ENCODE data around the gene BOLL. TPM values are rescaled to one million over a fixed set of nuclear protein-coding genes. Genes with fewer than 3 reads are reported as not detected.

The BOLL gene
- total RNA-seq, 1 donor from 2014 or later = not detected

DNA sequence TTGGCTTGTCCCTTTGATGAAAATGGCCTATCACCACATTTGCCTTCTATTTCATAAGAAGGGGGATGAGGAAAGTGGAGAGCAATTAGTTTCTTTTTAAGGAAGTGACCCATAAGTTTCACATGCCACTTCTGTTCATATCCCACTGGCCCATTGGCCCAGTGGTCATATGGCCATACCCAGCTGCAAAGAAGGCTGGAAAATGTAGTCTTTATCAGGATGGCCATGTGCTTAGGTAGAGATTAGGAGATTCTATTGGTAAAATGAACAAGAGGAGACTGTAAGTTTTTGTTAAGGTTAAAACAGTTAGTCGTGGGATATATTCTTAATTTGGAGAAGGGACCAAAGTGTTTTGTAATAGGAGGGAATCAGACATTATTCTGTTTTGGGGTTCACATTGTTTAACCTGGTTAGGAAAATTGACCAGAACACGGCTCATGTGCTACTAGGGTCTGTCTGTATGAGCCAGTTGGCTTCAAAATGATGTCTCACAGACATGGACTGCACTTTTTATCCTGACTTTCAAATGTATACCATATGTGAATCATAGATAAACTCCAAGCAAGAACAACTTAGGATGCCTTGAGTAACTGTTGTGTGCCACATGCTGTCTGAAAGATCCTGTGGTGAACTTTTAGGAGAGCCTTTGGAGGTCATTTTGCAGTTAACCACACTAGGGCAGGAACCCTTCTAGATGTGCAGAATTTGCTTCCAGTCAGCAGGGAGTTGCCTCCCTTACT lies 36.6 kb upstream of the BOLL start:
- Histone ChIP-seq H3K4me3 (no peak overlapping the region), H3K36me3 (no peaks in the 10 kb centered on the region), H3K27ac (no peak overlapping the region), H3K27me3 (no peaks in the 10 kb centered on the region), H3K9me3 (no peaks in the 10 kb centered on the region), H3K4me1 (peaks cover 12% of the 10 kb centered on the region)
- TF ChIP-seq CTCF (IDR thresholded peaks at IDR 0.05) (no peak), POLR2AphosphoS5 (IDR thresholded peaks at IDR 0.05; ENCODE audit: insufficient read depth in 1 of 2, low read depth in 1 of 2) (no peak), POLR2A (IDR thresholded peaks at IDR 0.05) (no peak)
- no peak for DNase-seq (ENCODE audit: extremely low spot score in 2 of 2)
- intact Hi-C loops (cut with DNase I) = no loop called here

DNA sequence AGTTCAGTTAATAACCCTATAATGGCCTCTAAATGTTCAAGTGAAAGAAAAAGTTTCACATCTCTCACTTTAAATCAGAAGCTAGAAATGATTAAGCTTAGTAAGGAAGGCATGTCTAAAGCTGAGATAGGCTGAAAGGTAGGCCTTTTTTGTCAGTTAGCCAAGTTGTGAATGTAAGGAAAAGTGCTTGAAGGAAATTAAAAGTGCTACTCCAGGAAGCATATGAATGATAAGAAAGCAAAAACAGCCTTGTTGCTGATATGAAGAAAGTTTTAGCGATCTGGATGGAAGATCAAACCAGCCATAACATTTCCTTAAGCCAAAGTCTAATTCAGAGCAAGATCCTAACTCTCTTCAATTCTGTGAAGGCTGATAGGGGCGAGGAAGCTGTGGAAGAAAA lies 29.4 kb upstream of the BOLL start:
- TF ChIP-seq POLR2A (IDR thresholded peaks at IDR 0.05) (no peak), POLR2AphosphoS5 (IDR thresholded peaks at IDR 0.05; ENCODE audit: insufficient read depth in 1 of 2, low read depth in 1 of 2) (no peak), CTCF (IDR thresholded peaks at IDR 0.05) (no peak)
- Histone ChIP-seq H3K36me3 (no peaks in the 10 kb centered on the region), H3K27me3 (no peaks in the 10 kb centered on the region), H3K4me3 (no peak overlapping the region), H3K9me3 (no peaks in the 10 kb centered on the region), H3K4me1 (no peaks in the 10 kb centered on the region), H3K27ac (no peak overlapping the region)
- intact Hi-C loops (cut with DNase I) = no loop called here
- no peak for DNase-seq (ENCODE audit: extremely low spot score in 2 of 2)

DNA sequence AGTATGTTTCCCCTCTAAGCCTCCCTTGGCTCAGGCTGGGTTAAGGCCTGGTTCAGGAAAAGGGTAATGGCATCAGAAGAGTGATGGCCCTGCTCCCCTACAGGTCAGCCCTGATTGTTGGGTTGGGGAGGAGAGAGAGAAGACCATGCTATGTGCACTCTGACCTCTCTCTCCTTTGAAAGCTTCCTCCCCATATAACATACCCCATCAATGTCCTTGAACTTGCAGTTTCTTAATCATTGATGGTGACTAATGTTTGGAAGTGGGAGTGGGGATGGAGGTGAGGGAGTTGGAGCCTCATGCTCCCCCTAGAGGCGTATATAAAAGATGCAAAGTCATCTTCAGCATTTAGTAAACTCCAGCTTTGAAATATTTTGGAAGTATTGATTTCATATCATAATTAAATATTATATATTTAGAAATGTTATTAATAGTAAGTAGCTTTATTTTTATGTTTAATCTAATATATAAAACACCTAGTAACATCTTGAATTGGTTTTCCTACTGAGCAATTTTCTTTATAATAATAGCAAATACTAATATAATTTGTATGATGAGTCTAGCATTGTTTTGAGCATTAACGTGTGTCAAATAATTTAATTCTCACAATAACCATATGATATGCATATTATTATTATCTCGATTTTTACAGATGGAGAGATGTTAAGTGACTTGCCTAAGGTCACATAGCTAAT lies 28.1 kb upstream of the BOLL start:
- intact Hi-C loops (cut with DNase I) = no loop called here
- no peak overlapping the region for H3K27ac ChIP-seq
- TF ChIP-seq POLR2A (IDR thresholded peaks at IDR 0.05) (no peak), CTCF (IDR thresholded peaks at IDR 0.05) (no peak), POLR2AphosphoS5 (IDR thresholded peaks at IDR 0.05; ENCODE audit: insufficient read depth in 1 of 2, low read depth in 1 of 2) (no peak)

DNA sequence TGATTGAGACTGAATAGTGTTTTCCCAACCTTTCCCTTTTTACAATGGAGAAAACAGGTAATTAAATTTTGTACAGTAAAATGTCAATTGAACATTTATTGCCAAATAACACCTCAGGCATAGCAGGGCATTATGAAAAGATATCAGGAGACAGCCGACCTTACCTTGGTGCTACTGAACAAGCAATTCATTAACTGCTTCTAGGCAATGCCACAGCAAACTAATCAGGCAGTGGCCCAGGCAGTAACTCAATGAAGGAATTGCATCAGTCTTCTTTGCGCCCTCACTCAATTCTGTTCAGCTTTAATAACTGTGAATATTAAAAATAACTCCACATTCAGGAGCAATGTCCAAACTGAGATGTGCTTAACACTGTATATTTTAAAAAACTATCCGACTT lies 25.4 kb upstream of the BOLL start:
- H3K9me3 ChIP-seq = no peaks in the 10 kb centered on the region
- H3K36me3 ChIP-seq = no peaks in the 10 kb centered on the region
- H3K27ac ChIP-seq = no peak overlapping the region
- intact Hi-C loops (cut with DNase I) = no loop called here
- TF ChIP-seq POLR2AphosphoS5 (IDR thresholded peaks at IDR 0.05; ENCODE audit: insufficient read depth in 1 of 2, low read depth in 1 of 2) = no peak
- TF ChIP-seq CTCF (IDR thresholded peaks at IDR 0.05) = no peak
- TF ChIP-seq POLR2A (IDR thresholded peaks at IDR 0.05) = no peak
- H3K27me3 ChIP-seq = no peaks in the 10 kb centered on the region
- DNase-seq (ENCODE audit: extremely low spot score in 2 of 2) = no peak
- H3K4me1 ChIP-seq = no peaks in the 10 kb centered on the region
- H3K4me3 ChIP-seq = no peak overlapping the region

More for the DNA sequence above, 28.1 kb upstream of the BOLL start:
- Histone ChIP-seq H3K27me3 (no peaks in the 10 kb centered on the region), H3K9me3 (no peaks in the 10 kb centered on the region), H3K4me3 (no peak overlapping the region), H3K36me3 (no peaks in the 10 kb centered on the region), H3K4me1 (no peaks in the 10 kb centered on the region)
- DNase-seq (ENCODE audit: extremely low spot score in 2 of 2) = no peak

DNA sequence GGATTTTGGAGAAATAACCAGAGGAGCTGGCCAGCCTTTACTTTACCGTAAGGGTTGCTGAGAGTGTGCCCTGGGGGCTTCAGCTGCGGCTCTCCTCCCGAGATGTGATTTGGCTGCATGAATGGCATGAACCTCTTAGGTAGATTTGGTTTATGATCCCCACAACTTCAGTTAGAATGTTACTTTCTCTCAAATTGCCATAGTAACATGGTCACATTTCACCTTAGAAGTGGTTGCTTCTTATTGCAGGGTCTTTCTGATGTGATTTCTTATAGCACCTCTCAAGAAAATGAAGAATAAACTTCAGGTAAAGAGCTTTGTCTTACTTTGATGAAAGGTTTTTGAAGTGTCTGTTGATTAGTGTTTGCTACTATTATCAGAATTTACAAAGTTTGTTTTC lies 24.9 kb upstream of the BOLL start:
- no peak overlapping the region for H3K27ac ChIP-seq
- H3K4me3 ChIP-seq = no peak overlapping the region
- H3K36me3 ChIP-seq = no peaks in the 10 kb centered on the region
- H3K27me3 ChIP-seq = no peaks in the 10 kb centered on the region
- H3K9me3 ChIP-seq = no peaks in the 10 kb centered on the region
- intact Hi-C loops (cut with DNase I) = no loop called here
- TF ChIP-seq CTCF (IDR thresholded peaks at IDR 0.05) (no peak), POLR2AphosphoS5 (IDR thresholded peaks at IDR 0.05; ENCODE audit: insufficient read depth in 1 of 2, low read depth in 1 of 2) (no peak), POLR2A (IDR thresholded peaks at IDR 0.05) (no peak)
- DNase-seq (ENCODE audit: extremely low spot score in 2 of 2) = no peak
- no peaks in the 10 kb centered on the region for H3K4me1 ChIP-seq

Measured in vagina (tissue), 2 donors.